ENCODE results near the gene LGMN.
"Not testable (repeated sequence)": the region's sequence is repeated elsewhere in the genome, so short reads cannot be mapped to it uniquely, and the experiment has no call there.

Gene LGMN

GRCh38 chr14:92759679-92760523 is 11.5 kb upstream of the LGMN start:
- DNase-seq, result no peak

- no peak for DNase-seq
These were observed 10.9 kb upstream of the LGMN start for GRCh38 chr14:92759300-92759678.

- no peak for DNase-seq
These were observed 8.0 kb upstream of the LGMN start for GRCh38 chr14:92756446-92756845.

GRCh38 chr14:92755495-92755894 is 7.1 kb upstream of the LGMN start:
- no peak for DNase-seq

GRCh38 chr14:92754966-92755365 is 6.5 kb upstream of the LGMN start:
- DNase-seq, result peak in 1 of 14 donors; percentile 8

- DNase-seq, result peak in 2 of 14 donors; percentile 5 to 17
These were observed 4.8 kb upstream of the LGMN start for GRCh38 chr14:92753250-92753649.

GRCh38 chr14:92751819-92752218 is 3.4 kb upstream of the LGMN start:
- DNase-seq, result no peak

- DNase-seq, result peak in 1 of 14 donors; percentile 4
These were observed 2.6 kb upstream of the LGMN start for GRCh38 chr14:92750994-92751400.

GRCh38 chr14:92750222-92750728 is 1.8 kb upstream of the LGMN start:
- DNase-seq, result not testable (repeated sequence)

- peak in 3 of 14 donors; percentile 13 to 44 (median 31) for DNase-seq
These were observed 647 bp downstream of the LGMN start for GRCh38 chr14:92747701-92748258.

GRCh38 chr14:92744198-92744597 is 4.2 kb downstream of the LGMN start:
- DNase-seq, result no peak

GRCh38 chr14:92740440-92740839 is 8.0 kb downstream of the LGMN start:
- no peak for DNase-seq

GRCh38 chr14:92737619-92738188 is 10.7 kb downstream of the LGMN start:
- no peak for DNase-seq

GRCh38 chr14:92737206-92737605 is 11.2 kb downstream of the LGMN start:
- no peak for DNase-seq

GRCh38 chr14:92735344-92735743 is 13.1 kb downstream of the LGMN start:
- no peak for DNase-seq

- DNase-seq, result no peak
These were observed 13.8 kb downstream of the LGMN start for GRCh38 chr14:92734618-92735017.

GRCh38 chr14:92733007-92733406 is 15.4 kb downstream of the LGMN start:
- DNase-seq, result no peak

- DNase-seq, result no peak
These were observed 16.8 kb downstream of the LGMN start for GRCh38 chr14:92731622-92732115.

GRCh38 chr14:92729634-92730358 is 18.6 kb downstream of the LGMN start:
- no peak for DNase-seq

- no peak for DNase-seq
These were observed 19.6 kb downstream of the LGMN start for GRCh38 chr14:92728759-92729364.

GRCh38 chr14:92726933-92727262 is 21.5 kb downstream of the LGMN start:
- DNase-seq, result no peak
